Stimulated activated CD4-positive, alpha-beta T cell treated with anti-CD3 and anti-CD28 coated beads, Interleukin-1b, Interleukin-23, amount 100 ng/mL, for 4 hours (primary cell): ENCODE results near the gene EIF5A.

Experiments
- DNase-seq, 2 donors: peaks; one replicate each; pipeline ENCODE4 v3.0.0-alpha.2; 2020; ENCODE audit warnings: low read depth in 2 of 2

Gene EIF5A

DNA sequence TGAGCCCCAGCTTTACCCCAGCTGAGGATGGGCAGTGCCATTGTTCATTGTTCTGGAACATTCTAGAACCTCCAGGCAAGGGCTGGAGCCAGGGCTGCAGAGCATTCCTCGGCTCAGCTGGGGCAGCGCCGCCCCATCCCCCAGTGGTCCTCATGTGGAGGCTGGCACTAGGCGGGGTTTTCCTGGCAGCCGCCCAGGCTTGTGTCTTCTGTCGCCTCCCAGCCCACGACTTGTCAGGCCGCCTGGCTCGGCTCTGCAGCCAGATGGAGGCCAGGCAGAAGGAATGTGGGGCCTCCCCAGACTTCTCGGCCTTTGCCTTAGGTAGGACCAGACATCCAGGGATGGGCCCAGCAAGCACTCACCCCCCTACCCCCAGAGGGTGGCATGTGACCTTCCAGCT lies 47.6 kb downstream of the EIF5A start, which contains the start of gene TMEM95:
TMEM95 (plus strand) TSS at position 104 of the 400 bp plus-strand sequence; CDS start at position 153, 49 bp downstream.
- no peak for DNase-seq

DNA sequence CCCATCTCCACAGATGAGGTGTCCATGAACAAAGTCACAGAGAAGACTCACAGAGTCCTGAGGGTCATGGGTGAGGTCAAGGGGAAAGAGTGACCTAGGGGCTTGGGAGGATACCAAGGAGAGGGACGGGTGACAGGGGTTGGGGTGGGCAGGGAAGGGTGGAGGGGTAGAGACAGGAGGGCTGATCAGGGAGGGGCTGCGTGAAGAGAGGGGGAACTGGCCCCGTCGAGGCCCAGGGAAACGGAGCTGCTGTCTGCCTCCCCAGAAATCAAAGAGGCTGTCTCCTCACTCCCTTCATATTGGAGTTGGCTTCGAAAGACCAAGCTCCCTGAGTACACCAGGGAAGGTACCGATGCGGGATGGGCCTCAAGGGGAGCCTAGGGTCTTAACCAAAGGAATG lies 48.1 kb downstream of the EIF5A start:
- no peak for DNase-seq

DNA sequence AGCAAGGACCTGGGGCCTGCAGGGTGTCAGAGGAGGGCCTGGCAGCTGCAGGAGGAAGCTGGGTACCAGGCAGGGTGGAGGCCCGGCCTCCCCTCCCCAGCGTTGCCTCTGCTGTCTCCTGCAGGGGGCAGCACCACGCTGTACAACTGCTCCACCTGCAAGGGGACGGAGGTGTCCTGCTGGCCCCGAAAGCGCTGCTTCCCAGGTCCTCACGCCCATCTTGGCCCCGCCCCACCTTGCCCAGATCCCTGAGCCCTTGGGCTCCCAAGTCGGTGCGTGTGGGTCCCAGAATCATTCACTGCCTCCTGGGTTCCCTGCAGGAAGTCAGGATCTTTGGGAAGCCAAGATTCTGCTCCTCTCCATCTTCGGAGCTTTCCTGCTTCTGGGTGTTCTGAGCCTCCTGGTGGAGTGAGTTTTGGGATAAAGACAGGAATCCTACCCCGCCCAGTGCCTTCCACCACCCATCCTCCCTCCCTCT lies 48.7 kb downstream of the EIF5A start:
- peak; percentile 75 to 80 for DNase-seq

DNA sequence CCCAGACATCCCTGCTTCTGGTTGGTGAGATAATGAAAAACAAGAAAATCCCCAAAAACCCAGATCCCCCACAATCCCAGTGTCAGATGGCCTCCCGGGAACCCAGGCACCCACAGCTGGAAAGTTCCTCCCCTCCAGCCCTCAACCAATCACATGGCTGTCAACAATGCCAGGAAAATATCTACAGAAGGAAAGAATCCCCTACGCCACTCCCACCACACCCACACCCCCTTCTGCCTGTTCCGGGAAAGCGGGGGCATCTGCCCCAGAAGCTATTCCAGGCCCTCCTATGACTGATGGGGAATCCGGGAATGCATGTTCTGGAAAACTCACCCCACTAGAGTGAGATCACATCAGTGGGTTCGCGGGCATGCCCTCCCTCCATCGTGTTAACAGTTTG lies 49.3 kb downstream of the EIF5A start:
- DNase-seq = no peak

DNA sequence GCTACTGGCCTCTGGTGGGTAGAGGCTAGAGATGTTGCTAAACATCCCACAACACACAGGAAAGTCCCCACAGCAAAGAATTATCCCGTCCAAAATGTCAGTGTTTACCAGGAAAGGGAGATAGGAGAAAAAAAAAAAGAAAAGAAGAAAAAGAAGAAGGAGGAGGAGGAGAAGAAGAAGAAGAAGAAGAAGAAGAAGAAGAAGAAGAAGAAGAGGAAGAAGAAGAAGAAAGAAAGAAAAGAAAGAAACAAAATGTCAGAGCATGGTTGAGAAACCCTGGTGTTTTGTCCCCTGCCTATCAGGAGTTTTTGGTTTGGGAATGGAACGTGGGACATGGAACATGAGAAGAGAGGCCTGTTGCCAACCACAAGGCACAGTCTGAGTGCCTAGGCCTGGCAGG lies 50.0 kb downstream of the EIF5A start:
- no peak for DNase-seq

DNA sequence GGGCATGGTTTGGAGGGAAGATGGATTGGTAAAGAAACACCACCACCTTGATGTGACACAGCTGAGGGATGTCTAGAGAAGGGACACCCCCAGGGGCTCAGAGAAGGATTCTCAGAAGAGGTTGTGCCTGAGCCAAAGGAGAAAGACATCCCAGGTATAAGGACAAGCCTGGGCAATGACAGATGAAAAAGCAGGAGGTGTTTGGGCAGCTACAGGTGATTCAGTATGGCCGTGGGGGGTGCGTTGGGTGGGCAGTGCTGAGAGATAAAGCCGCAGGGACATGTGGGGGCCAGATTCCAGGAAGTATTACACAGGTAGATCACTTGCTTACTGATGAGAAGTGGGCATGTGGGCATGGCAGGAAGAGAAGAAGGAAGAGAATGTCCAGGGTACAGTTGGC lies 54.5 kb downstream of the EIF5A start:
- no peak for DNase-seq
